HepG2 (cell line): Measurements from ENCODE around the gene TM4SF20. TPM values are rescaled to one million over a fixed set of nuclear protein-coding genes. Genes with fewer than 3 reads are reported as not detected.

Experiments
- ATF7-NPFF ChIP-seq: sonication (generic); formaldehyde crosslinking; IDR thresholded peaks from 2 replicates; pipeline ENCODE4 v1.8.1; 2023; ENCODE audit warnings: mild to moderate bottlenecking, low read depth, missing genetic modification reagents, moderate library complexity
- ETV6 ChIP-seq: sonication (generic); formaldehyde crosslinking; conservative IDR thresholded peaks from 2 replicates; pipeline ENCODE4 v1.4.0; 2020; ENCODE audit warnings: missing genetic modification reagents
- FOXA3 ChIP-seq: IDR thresholded peaks from 2 replicates; pipeline ENCODE4 v1.6.1; 2016; ENCODE audit warnings: missing genetic modification reagents, missing compliant biosample characterization
- IRX3 ChIP-seq: sonication (generic); formaldehyde crosslinking; IDR thresholded peaks from 2 replicates; pipeline ENCODE4 v1.8.1; 2023; ENCODE audit warnings: mild to moderate bottlenecking, low read depth, missing genetic modification reagents, borderline replicate concordance
- MED8 ChIP-seq: sonication (generic); formaldehyde crosslinking; IDR thresholded peaks from 2 replicates; pipeline ENCODE4 v1.8.1; 2023; ENCODE audit warnings: mild to moderate bottlenecking, missing genetic modification reagents; ENCODE audit not compliant: insufficient replicate concordance
- MLLT10 ChIP-seq: sonication (generic); formaldehyde crosslinking; IDR thresholded peaks from 2 replicates; pipeline ENCODE4 v1.4.0; 2020; ENCODE audit warnings: missing genetic modification reagents
- NR2F1 ChIP-seq, 2 experiments: fragments of 450-650 bp in 1 of 2; formaldehyde crosslinking in 1 of 2; IDR thresholded peaks; 2 replicates each; pipeline versions ENCODE4 v1.5.0 to v1.6.1; 2016 to 2020; ENCODE audit warnings: mild to moderate bottlenecking in 1 of 2, missing compliant biosample characterization in 1 of 2, missing genetic modification reagents in 1 of 2, moderate library complexity in 1 of 2
- RAD21 ChIP-seq: fragments of 450-650 bp; formaldehyde crosslinking; IDR thresholded peaks from 2 replicates; pipeline ENCODE4 v1.5.0; 2020; ENCODE audit warnings: mild to moderate bottlenecking
- RARA ChIP-seq: IDR thresholded peaks from 2 replicates; pipeline ENCODE4 v1.6.1; 2016; ENCODE audit warnings: missing genetic modification reagents, missing compliant biosample characterization
- RORA ChIP-seq: sonication (generic); formaldehyde crosslinking; IDR thresholded peaks from 2 replicates; pipeline ENCODE4 v1.5.0; 2020; ENCODE audit warnings: mild to moderate bottlenecking, missing genetic modification reagents, moderate library complexity
- SNAI1 ChIP-seq: sonication (generic); formaldehyde crosslinking; IDR thresholded peaks from 2 replicates; pipeline ENCODE4 v1.5.0; 2020; ENCODE audit warnings: mild to moderate bottlenecking, missing genetic modification reagents, borderline replicate concordance
- TBX2 ChIP-seq: sonication (generic); formaldehyde crosslinking; IDR thresholded peaks from 2 replicates; pipeline ENCODE4 v1.5.0; 2020; ENCODE audit warnings: missing genetic modification reagents, mild to moderate bottlenecking, borderline replicate concordance
- TSC22D2 ChIP-seq: sonication (generic); formaldehyde crosslinking; IDR thresholded peaks from 2 replicates; pipeline ENCODE4 v1.5.1; 2020; ENCODE audit warnings: missing genetic modification reagents, mild to moderate bottlenecking, borderline replicate concordance
- ZFP36L2 ChIP-seq: sonication (generic); formaldehyde crosslinking; IDR thresholded peaks from 2 replicates; pipeline ENCODE4 v1.4.0; 2020; ENCODE audit warnings: missing genetic modification reagents
- ZNF205 ChIP-seq: IDR thresholded peaks from 2 replicates; pipeline ENCODE4 v1.6.1; 2018; ENCODE audit warnings: missing biosample characterization, missing genetic modification reagents
- ZNF264 ChIP-seq: sonication (generic); formaldehyde crosslinking; IDR thresholded peaks from 2 replicates; pipeline ENCODE4 v1.4.0; 2020; ENCODE audit warnings: missing genetic modification reagents
- ZNF3 ChIP-seq: IDR thresholded peaks from 2 replicates; pipeline ENCODE4 v1.7.0; 2017; ENCODE audit warnings: inconsistent platforms
- ZNF326 ChIP-seq: sonication (generic); formaldehyde crosslinking; IDR thresholded peaks from 2 replicates; pipeline ENCODE4 v1.4.0; 2020; ENCODE audit warnings: missing genetic modification reagents, borderline replicate concordance
- ZNF468 ChIP-seq: sonication (generic); formaldehyde crosslinking; IDR thresholded peaks from 2 replicates; pipeline ENCODE4 v1.8.0; 2022; ENCODE audit warnings: mild to moderate bottlenecking, moderate library complexity, missing genetic modification reagents
- ZNF484 ChIP-seq: sonication (generic); formaldehyde crosslinking; IDR thresholded peaks from 2 replicates; pipeline ENCODE4 v1.5.1; 2020; ENCODE audit warnings: mild to moderate bottlenecking, low read depth, missing genetic modification reagents, borderline replicate concordance
- ZNF510 ChIP-seq: sonication (generic); formaldehyde crosslinking; IDR thresholded peaks from 2 replicates; pipeline ENCODE4 v1.4.0; 2020; ENCODE audit warnings: low read depth, mild to moderate bottlenecking, missing genetic modification reagents
- ZNF570 ChIP-seq: sonication (generic); formaldehyde crosslinking; IDR thresholded peaks from 2 replicates; pipeline ENCODE4 v1.4.0; 2020; ENCODE audit warnings: mild to moderate bottlenecking, missing genetic modification reagents, borderline replicate concordance
- ZNF616 ChIP-seq: sonication (generic); formaldehyde crosslinking; IDR thresholded peaks from 2 replicates; pipeline ENCODE4 v1.5.0; 2020; ENCODE audit warnings: low read depth, mild to moderate bottlenecking, missing genetic modification reagents
- ZNF644 ChIP-seq: IDR thresholded peaks from 2 replicates; pipeline ENCODE4 v1.6.1; 2016; ENCODE audit warnings: low read depth
- ZNF7 ChIP-seq: IDR thresholded peaks from 2 replicates; pipeline ENCODE4 v1.6.1; 2016; ENCODE audit warnings: missing biosample characterization, missing genetic modification reagents
- ZNF782 ChIP-seq: sonication (generic); formaldehyde crosslinking; IDR thresholded peaks from 2 replicates; pipeline ENCODE4 v1.4.0; 2020; ENCODE audit warnings: missing genetic modification reagents, mild to moderate bottlenecking, borderline replicate concordance
- ZNF790 ChIP-seq: sonication (generic); formaldehyde crosslinking; IDR thresholded peaks from 2 replicates; pipeline ENCODE4 v1.8.0; 2022; ENCODE audit warnings: missing genetic modification reagents, mild to moderate bottlenecking, borderline replicate concordance
- ZSCAN9 ChIP-seq: IDR thresholded peaks from 2 replicates; pipeline ENCODE4 v1.6.1; 2016; ENCODE audit warnings: borderline replicate concordance
- polyA plus RNA-seq, 8 experiments: library from polyadenylated mRNA; depleted of rRNA in 3 of 8; stranded (reverse) in 7 of 8; unstranded in 1 of 8; fragments of >200 nt; fragmentation: Illumina TruSeq in 4 of 8; extraction: Trizol in 4 of 8; gene quantifications; 2 replicates each; pipeline versions ENCODE4 v1.2.1 to v1.2.3, GENCODE V29; 2011 to 2016; ENCODE audit warnings: low read depth in 4 of 8, missing spikeins in 1 of 8, mixed read lengths in 1 of 8; ENCODE audit not compliant: insufficient read depth in 1 of 8
- total RNA-seq, 5 experiments: library from RNA; depleted of rRNA; stranded (reverse); fragments of >200 nt; fragmentation: Illumina TruSeq; extraction: Trizol; gene quantifications; 2 replicates each; pipeline ENCODE4 v1.2.3, GENCODE V29; 2016; ENCODE audit warnings: low read depth in 1 of 5
- TF ChIP-seq, protein P1 (sequence below): sonication (generic); formaldehyde crosslinking; IDR thresholded peaks from 2 replicates; pipeline ENCODE4 v1.4.0; 2020; ENCODE audit warnings: mild to moderate bottlenecking, low read depth, missing genetic modification reagents
- TF ChIP-seq, protein P2 (sequence below): IDR thresholded peaks from 2 replicates; pipeline ENCODE4 v1.6.1; 2016; ENCODE audit warnings: low read depth, borderline replicate concordance
- TF ChIP-seq, protein P3 (sequence below): sonication (generic); formaldehyde crosslinking; IDR thresholded peaks from 2 replicates; pipeline ENCODE4 v1.5.0; 2020; ENCODE audit warnings: missing genetic modification reagents

TM4SF20 gene
- total and polyA plus RNA-seq, 2 of the 13 experiments (the other 11 are each of a cell fraction or from before 2014, with no cell fraction given), result not detected

DNA sequence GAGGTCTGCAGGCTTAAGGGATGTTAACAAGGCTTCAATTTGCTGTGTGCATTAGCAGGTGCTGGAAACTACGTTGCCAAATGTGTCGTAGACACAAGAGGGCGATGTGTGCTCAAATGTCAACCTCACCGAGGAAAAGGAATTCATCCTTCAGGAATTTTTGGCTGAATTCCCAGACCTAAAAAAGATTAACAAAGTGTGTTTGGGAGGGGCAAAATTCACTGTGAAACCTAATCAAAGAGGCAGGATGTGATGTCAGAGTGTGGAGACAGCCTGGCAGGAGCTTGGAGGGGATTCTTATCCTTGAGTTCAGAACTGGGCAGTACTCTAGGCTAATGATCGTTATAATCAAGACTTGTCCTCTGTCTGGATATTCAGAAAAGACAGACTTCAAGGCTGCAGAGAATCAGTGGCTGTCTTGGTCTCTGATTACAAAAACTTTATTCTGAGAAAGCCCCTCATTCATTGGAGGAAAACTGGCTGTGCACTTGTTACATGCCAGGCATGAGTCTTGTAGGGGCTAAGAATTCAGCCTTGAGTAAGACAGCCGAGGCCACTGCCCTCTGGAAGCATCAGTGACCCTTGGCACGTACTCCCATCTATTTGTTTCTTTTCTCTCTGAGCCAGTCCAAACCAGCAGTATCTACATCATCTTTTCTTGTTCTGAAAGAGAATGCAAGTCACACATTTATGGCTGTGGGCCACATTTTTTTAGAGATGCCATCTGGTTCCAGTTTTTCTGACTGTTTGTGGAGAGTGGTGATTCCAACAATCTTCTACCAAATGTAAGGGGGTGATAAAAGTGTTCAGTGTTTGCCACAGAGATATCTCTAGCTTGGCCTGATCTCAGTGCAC lies 27.3 kb upstream of the TM4SF20 start (continued):
- TF ChIP-seq TBX2 (CRISPR knock-in tag) (peak; percentile 75; the same call in 1 of the 2 replicates), ZNF570 (CRISPR knock-in tag) (no peak), RAD21 (peak; percentile 97), ZSCAN9 (CRISPR knock-in tag) (peak; percentile 91; the same call in 1 of the 2 replicates), ETV6 (CRISPR knock-in tag) (no peak; the same call in 1 of the 2 replicates), ZNF264 (CRISPR knock-in tag) (peak; percentile 67; the same call in 1 of the 2 replicates), ZNF644 (CRISPR knock-in tag) (peak; percentile 16; the same call in 1 of the 2 replicates), NR2F1 (CRISPR knock-in tag; IDR thresholded peaks at IDR 0.05) (no peak), ZNF205 (CRISPR knock-in tag) (peak; percentile 74; the same call in 1 of the 2 replicates), MED8 (CRISPR knock-in tag) (no peak), RARA (CRISPR knock-in tag) (peak; percentile 45), ZNF7 (CRISPR knock-in tag) (no peak), ZNF468 (CRISPR knock-in tag) (no peak), MLLT10 (no peak), ZNF484 (CRISPR knock-in tag) (no peak), FOXA3 (CRISPR knock-in tag) (peak; percentile 81), RORA (CRISPR knock-in tag) (no peak), ZNF510 (CRISPR knock-in tag) (no peak), ATF7-NPFF (CRISPR knock-in tag) (no peak), IRX3 (CRISPR knock-in tag) (no peak), ZFP36L2 (CRISPR knock-in tag) (no peak), ZNF3 (no peak), ZNF616 (no peak), ZNF326 (CRISPR knock-in tag) (no peak), ZNF782 (no peak), SNAI1 (CRISPR knock-in tag) (no peak; the same call in 1 of the 2 replicates), ZNF790 (no peak), TSC22D2 (CRISPR knock-in tag) (0 out of 2 replicates have a peak, but pooled peaks have one; percentile 40)
- TF ChIP-seq, protein P1, sequence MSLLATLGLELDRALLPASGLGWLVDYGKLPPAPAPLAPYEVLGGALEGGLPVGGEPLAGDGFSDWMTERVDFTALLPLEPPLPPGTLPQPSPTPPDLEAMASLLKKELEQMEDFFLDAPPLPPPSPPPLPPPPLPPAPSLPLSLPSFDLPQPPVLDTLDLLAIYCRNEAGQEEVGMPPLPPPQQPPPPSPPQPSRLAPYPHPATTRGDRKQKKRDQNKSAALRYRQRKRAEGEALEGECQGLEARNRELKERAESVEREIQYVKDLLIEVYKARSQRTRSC (CRISPR knock-in tag), result no peak
- TF ChIP-seq, protein P2, sequence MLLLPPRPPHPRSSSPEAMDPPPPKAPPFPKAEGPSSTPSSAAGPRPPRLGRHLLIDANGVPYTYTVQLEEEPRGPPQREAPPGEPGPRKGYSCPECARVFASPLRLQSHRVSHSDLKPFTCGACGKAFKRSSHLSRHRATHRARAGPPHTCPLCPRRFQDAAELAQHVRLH (CRISPR knock-in tag), result no peak
- TF ChIP-seq, protein P3, sequence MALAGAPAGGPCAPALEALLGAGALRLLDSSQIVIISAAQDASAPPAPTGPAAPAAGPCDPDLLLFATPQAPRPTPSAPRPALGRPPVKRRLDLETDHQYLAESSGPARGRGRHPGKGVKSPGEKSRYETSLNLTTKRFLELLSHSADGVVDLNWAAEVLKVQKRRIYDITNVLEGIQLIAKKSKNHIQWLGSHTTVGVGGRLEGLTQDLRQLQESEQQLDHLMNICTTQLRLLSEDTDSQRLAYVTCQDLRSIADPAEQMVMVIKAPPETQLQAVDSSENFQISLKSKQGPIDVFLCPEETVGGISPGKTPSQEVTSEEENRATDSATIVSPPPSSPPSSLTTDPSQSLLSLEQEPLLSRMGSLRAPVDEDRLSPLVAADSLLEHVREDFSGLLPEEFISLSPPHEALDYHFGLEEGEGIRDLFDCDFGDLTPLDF (CRISPR knock-in tag), result no peak
